ENCODE results near the gene STAT3.
A peak's percentile ranks its signal among the peaks of the same experiment; 100 is the strongest.
"Not testable (repeated sequence)": the region's sequence is repeated elsewhere in the genome, so short reads cannot be mapped to it uniquely, and the experiment has no call there.

STAT3 gene

DNA sequence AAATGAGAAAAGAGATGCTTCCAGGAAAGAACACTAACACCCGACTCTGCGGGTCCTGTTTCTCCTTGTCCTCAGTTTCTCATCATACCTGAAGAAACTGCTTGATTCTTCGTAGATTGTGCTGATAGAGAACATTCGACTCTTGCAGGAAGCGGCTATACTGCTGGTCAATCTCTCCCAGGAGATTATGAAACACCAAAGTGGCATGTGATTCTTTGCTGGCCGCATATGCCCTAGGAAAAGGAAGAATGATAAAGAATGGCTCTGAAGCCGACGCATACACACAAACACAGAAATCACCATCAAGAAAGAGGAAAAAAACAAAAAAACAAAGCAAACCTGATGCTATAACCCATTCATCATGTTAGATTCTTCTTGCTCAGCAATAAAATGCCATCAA lies 41.8 kb downstream of the STAT3 start:
- DNase-seq (ENCODE audit: low spot score) = no peak

GRCh38 chr17:42345396-42346073 lies 42.7 kb downstream of the STAT3 start:
- no peak for DNase-seq (ENCODE audit: low spot score)

DNA sequence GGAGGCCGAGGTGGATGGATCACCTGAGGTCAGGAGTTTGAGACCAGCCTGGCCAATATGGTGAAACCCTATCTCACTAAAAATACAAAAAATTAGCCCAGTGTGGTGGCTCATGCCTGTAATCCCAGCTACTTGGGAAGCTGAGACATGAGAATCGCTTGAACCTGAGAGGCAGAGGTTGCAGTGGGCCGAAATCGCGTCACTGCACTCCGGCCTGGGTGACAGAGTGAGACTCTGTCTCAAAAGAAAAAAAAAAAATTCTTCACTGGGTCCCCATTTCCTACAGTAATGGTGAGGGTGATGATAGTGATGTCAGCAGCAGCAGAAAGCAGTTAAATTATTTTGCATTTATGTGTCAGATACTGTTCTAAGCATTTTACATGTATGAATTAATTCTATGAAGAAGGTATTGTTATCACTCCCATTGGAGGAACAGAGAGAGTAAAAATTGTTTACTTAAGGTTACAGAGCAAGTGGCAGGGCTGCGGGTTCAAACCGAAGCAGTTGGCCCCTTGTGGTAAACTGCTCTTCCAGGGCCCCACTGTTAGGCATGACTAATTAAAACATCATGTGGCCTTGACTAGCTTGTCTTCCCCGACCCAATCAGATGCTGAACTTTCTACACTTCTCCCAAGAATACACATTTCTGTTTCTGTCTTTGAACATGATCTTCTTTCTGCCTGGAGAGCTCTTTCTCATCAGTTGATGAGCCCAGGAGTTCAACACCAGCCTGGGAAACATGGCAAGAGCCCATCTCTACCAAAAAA lies 45.8 kb downstream of the STAT3 start:
- DNase-seq (ENCODE audit: low spot score) = no peak

GRCh38 chr17:42341568-42341967 lies 46.7 kb downstream of the STAT3 start:
- DNase-seq (ENCODE audit: low spot score) = no peak

DNA sequence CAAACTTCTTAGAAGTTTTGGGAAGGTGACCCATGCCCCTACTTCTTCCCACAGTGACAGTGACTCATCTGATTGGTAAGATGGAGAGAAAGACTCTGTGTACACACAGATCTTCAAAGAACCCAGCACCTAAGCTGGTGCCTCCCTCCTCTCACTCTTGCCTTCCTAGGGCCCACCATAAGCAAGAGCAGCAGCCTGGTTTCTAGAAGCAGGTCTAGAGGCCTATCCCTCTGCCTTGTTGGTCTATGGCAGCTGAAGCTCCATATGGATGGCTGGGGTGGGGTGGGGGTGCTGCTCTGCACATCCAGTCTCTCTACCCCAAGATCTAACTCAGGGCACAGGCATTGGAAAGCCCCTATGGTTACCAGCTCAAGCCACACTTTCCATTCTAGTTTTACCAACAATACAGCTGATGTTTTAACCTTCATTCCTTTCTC lies 47.5 kb downstream of the STAT3 start:
- no peak for DNase-seq (ENCODE audit: low spot score)

- no peak for DNase-seq (ENCODE audit: low spot score)
Measured at GRCh38 chr17:42339221-42339620, 49.0 kb downstream of the STAT3 start.

DNA sequence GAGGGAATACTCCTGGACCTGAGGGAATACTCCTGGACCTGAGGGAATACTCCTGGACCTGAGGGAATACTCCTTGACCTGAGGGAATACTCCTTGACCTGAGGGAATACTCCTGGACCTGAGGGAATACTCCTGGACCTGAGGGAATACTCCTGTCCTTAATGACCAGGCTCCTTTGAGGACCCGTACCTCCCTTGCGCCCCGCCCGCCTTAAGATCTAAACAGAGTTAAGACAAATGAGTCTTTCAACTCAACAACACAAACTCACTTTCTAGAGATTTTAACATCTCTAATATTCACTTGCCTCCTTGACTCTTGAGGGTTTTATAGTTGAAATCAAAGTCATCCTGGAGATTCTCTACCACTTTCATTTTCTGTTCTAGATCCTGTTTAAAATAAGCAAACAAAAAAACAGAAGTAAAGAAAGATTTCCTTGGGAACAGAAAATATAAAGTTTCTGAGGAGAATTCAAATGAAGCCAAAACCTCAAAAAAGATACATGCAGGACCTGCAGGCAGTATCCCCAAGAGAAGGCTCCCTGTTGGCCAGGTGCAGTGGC lies 49.7 kb downstream of the STAT3 start:
- no peak for DNase-seq (ENCODE audit: low spot score)

DNA sequence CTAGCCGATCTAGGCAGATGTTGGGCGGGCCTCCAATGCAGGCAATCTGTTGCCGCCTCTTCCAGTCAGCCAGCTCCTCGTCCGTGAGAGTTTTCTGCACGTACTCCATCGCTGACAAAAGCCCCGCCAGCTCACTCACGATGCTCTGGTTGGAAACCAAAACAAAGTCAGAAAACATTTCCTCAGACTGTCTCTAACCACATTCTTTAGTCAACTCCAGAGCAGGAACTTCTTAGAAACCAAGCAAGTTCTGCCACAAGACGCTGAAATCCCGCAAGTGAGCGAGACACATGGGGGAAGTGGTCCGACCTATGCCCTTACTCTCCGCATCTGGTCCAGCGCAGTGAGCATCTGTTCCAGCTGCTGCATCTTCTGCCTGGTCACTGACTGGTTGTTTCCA lies 50.8 kb downstream of the STAT3 start:
- no peak for DNase-seq (ENCODE audit: low spot score)

- DNase-seq (ENCODE audit: low spot score) = no peak
Measured at GRCh38 chr17:42334677-42335076, 53.6 kb downstream of the STAT3 start.

DNA sequence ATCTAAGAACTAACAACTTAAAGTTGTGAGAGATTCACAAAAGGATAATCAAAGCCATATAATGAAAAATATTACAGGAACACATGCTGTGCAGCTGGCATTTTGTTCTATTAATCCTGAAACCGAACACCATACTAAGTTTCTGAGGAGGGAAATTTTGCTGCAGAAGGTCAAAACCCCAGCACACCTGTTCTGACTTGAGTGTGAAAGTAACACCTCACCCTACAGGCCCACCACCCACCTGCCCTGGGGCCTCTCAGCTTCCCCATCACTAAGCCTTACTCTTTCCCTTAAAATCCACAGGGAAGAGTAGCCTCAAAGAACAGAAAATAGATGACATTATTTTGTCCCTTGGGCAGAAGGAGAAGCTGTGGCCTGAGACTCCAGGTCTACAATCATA lies 55.2 kb downstream of the STAT3 start:
- DNase-seq (ENCODE audit: low spot score) = no peak

- DNase-seq (ENCODE audit: low spot score) = no peak
Measured at GRCh38 chr17:42329025-42329976, 58.9 kb downstream of the STAT3 start.

DNA sequence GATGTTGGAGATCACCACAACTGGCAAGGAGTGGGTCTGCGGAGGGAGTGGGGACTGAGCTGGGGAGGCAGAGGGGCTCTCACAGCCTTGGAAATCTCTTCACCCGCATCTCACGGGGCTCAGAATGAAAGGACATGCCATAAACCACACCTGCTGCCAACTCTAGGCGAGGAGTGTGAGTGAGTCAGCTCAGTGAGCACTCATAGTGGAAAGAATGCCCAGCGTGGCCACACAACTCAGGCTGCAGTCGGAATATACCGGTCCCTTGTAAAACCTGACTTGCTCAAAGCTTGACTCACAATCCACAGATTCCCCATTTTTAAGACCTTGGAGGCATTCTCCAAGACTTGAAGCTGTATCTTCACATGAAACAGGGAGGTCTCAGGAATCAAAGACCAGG lies 63.2 kb downstream of the STAT3 start:
- no peak for DNase-seq (ENCODE audit: low spot score)

DNA sequence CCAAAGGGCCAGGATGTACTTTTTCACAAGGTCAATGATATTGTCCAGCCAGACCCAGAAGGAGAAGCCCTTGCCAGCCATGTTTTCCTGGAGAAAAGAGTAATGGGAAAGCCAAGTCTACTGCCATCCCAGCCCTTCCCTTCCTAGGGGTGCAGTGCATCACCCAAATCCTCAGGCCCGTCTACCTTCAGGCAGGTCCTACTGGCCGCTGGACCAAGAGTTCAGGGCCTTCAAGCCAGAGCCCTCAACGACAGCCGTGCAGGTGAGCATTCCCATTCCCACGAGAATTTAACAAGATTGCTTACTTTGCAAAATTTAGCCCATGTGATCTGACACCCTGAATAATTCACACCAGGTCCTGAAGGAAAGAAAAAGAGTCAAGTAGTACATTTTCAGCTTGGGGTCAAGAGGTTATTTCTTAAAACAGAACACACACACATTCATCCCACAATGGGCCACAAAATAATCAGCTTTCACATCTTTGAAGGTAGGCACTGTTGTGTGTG lies 64.9 kb downstream of the STAT3 start:
- peak; percentile 39 for DNase-seq (ENCODE audit: low spot score)

DNA sequence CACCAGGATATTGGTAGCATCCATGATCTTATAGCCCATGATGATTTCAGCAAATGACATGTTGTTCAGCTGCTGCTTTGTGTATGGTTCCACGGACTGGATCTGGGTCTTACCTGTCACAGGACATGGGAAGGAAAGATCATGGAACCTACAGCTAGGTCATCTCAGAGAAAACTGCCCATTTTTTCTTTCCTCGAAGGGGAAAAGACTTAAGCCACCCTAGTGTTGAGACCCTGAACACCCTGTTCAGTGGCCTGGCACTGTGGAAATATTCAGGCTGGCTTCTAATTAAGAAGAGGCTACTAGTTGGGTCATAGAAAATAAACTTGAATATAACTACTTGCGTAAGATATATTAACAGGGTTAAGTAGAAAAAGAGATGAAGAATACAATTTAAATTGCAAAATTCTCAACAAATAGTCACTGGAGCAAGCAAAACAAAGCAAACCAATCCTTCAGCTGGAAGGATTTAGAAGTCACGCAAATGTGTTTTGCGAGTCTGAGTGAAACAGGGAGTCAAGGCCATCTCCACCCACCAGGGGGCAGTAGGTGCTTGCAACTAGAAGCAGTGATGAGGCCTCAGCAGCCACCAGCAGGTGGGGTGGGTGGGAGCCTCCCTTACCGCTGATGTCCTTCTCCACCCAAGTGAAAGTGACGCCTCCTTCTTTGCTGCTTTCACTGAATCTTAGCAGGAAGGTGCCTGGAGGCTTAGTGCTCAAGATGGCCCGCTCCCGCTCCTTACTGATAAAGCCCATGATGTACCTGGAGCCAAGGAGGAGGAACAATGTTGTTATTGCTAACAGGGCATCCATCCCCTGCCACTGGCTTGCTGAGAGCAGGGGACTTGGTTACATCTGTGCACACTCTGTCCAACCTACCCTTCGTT lies 65.6 kb downstream of the STAT3 start:
- peak; percentile 97 for DNase-seq (ENCODE audit: low spot score)

DNA sequence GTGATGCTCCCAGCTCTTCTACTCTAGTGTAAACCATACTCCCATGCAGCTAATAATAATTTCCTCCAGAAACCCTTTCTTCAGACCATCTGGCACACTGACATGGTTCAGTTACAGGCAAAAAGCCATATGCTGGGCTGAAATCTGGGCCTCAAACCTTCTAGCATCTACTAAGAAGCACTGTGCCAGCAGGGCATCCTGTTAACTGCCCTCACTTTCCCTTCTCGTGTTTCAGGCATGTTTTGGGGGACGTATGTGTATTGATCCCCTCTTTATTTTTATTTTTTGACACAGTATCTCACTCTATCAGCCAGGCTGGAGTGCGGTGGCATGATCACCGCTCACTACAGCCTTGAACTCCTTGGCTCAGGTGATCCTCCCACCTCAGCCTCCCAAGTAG lies 66.7 kb downstream of the STAT3 start:
- DNase-seq (ENCODE audit: low spot score) = peak; percentile 36

- not testable (repeated sequence) for DNase-seq (ENCODE audit: low spot score)
Measured at GRCh38 chr17:42317967-42318366, 70.3 kb downstream of the STAT3 start.

GRCh38 chr17:42317266-42317845 lies 70.9 kb downstream of the STAT3 start:
- no peak for DNase-seq (ENCODE audit: low spot score)

DNA sequence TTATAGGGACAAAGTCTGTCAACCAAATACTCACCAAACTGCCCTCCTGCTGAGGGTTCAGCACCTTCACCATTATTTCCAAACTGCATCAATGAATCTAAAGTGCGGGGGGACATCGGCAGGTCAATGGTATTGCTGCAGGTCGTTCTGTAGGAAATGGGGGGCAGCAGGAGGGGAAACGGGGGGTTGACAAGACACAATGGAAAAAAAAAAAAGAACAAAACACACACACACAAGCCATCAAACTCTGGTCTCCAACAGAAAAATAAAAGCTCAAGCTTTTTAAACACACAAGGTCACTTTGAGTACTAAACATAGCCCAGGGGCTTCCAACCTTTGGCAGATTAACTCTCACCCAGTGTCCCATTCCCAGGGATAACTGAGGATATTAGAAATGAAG lies 71.5 kb downstream of the STAT3 start:
- DNase-seq (ENCODE audit: low spot score) = no peak

DNA sequence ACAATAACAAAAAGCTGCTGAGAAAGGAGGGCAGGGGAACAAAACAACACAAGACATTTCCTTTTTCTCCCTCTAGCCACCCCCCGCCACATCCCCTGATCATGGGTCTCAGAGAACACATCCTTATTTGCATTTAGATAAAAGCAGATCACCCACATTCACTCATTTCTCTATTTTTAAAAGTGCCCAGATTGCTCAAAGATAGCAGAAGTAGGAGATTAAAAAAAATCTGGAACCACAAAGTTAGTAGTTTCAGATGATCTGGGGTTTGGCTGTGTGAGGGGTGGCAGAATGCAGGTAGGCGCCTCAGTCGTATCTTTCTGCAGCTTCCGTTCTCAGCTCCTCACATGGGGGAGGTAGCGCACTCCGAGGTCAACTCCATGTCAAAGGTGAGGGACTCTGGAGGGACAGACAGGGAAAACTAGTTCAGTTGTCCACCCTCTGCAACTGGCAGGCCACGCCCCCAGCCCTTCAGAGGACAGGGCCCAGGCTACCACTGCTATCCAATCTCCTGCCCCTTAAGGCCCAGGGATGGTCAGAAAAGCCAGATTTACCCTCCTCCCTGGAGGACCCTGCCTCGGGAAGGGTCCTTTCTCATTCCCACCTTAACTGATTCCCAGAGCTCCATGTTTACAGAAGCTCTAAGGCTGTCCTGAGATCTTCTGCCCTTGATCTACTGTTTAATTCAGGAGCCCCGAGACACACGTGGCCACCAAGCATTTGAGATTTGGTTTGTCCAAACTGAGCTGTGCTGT lies 72.7 kb downstream of the STAT3 start:
- DNase-seq (ENCODE audit: low spot score) = no peak

Data from D341Med (cell line).